ENCODE results near the gene TMC3. TPM values are rescaled to one million over a fixed set of nuclear protein-coding genes. Genes with fewer than 3 reads are reported as not detected.

TMC3 gene
- total and polyA plus RNA-seq, 7 donors = not detected

GRCh38 chr15:81301385-81301784 is 72.6 kb downstream of the TMC3 start:
- Histone ChIP-seq H3K27ac (no peak overlapping the region), H3K4me1 (no peaks in the 10 kb centered on the region), H3K27me3 (ENCODE audit: insufficient read depth in 3 of 3, low read length in 2 of 3) (no peaks in the 10 kb centered on the region), H3K36me3 (ENCODE audit: insufficient read depth in 1 of 2, low read depth in 1 of 2) (peaks cover 0 to 6% of the 10 kb centered on the region in 2 donors), H3K9me3 (no peaks in the 10 kb centered on the region), H3K4me3 (no peak overlapping the region)
- ATAC-seq (no peak), DNase-seq (no peak)
- 91 to 95% (median 94%) methylated on average over 4 of the region's 4 CpGs for WGBS, 3 donors
- intact Hi-C loops (cut with DNase I) = no loop called here
- TF ChIP-seq, protein P1, sequence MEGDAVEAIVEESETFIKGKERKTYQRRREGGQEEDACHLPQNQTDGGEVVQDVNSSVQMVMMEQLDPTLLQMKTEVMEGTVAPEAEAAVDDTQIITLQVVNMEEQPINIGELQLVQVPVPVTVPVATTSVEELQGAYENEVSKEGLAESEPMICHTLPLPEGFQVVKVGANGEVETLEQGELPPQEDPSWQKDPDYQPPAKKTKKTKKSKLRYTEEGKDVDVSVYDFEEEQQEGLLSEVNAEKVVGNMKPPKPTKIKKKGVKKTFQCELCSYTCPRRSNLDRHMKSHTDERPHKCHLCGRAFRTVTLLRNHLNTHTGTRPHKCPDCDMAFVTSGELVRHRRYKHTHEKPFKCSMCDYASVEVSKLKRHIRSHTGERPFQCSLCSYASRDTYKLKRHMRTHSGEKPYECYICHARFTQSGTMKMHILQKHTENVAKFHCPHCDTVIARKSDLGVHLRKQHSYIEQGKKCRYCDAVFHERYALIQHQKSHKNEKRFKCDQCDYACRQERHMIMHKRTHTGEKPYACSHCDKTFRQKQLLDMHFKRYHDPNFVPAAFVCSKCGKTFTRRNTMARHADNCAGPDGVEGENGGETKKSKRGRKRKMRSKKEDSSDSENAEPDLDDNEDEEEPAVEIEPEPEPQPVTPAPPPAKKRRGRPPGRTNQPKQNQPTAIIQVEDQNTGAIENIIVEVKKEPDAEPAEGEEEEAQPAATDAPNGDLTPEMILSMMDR (IDR thresholded peaks at IDR 0.05) = no peak

DNA sequence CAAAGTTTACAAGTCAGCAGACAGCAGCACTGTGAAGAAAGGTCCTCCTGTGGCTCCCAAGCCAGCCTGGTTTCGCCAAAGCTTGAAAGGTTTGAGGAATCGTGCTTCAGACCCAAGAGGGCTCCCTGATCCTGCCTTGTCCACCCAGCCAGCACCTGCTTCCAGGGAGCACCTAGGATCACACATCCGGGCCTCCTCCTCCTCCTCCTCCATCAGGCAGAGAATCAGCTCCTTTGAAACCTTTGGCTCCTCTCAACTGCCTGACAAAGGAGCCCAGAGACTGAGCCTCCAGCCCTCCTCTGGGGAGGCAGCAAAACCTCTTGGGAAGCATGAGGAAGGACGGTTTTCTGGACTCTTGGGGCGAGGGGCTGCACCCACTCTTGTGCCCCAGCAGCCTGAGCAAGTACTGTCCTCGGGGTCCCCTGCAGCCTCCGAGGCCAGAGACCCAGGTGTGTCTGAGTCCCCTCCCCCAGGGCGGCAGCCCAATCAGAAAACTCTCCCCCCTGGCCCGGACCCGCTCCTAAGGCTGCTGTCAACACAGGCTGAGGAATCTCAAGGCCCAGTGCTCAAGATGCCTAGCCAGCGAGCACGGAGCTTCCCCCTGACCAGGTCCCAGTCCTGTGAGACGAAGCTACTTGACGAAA is 74.3 kb downstream of the TMC3 start:
- H3K4me1 ChIP-seq = no peaks in the 10 kb centered on the region
- 81 to 83% (median 82%) methylated on average over 14 of the region's 14 CpGs for WGBS, 3 donors
- no peak for DNase-seq
- intact Hi-C loops (cut with DNase I) = no loop called here
- no peak overlapping the region for H3K27ac ChIP-seq
- ATAC-seq = no peak
- peak overlapping the region; percentile 22 for H3K4me3 ChIP-seq
- H3K27me3 ChIP-seq (ENCODE audit: insufficient read depth in 3 of 3, low read length in 2 of 3) = no peaks in the 10 kb centered on the region
- no peaks in the 10 kb centered on the region for H3K9me3 ChIP-seq
- TF ChIP-seq, protein P1 (IDR thresholded peaks at IDR 0.05) = no peak
- H3K36me3 ChIP-seq (ENCODE audit: insufficient read depth in 1 of 2, low read depth in 1 of 2) = no peaks in the 10 kb centered on the region

DNA sequence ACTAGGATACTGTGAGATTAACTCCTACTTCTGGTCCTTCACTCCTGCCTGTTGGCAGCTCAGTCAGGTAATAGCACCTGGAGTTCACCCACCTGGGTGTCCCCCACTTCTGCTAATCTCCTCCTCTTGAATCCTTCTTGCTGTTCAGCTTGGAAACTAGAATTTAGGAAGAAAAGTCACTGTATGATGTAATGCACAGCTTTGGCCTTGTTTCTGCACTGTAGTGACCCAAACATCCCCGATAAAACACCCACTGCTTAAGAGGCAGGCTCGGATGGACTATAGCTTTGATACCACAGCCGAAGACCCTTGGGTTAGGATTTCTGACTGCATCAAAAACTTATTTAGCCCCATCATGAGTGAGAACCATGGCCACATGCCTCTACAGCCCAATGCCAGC is 74.9 kb downstream of the TMC3 start:
- intact Hi-C loops (cut with DNase I) = no loop called here
- TF ChIP-seq, protein P1 (IDR thresholded peaks at IDR 0.05) = no peak
- ATAC-seq = no peak
- H3K4me3 ChIP-seq = no peak overlapping the region
- no peak overlapping the region for H3K27ac ChIP-seq
- no peak for DNase-seq
- H3K27me3 ChIP-seq (ENCODE audit: insufficient read depth in 3 of 3, low read length in 2 of 3) = no peaks in the 10 kb centered on the region
- 84 to 91% (median 90%) methylated on average over 3 of the region's 3 CpGs for WGBS, 3 donors
- H3K36me3 ChIP-seq (ENCODE audit: insufficient read depth in 1 of 2, low read depth in 1 of 2) = no peaks in the 10 kb centered on the region
- H3K4me1 ChIP-seq = no peaks in the 10 kb centered on the region
- no peaks in the 10 kb centered on the region for H3K9me3 ChIP-seq

DNA sequence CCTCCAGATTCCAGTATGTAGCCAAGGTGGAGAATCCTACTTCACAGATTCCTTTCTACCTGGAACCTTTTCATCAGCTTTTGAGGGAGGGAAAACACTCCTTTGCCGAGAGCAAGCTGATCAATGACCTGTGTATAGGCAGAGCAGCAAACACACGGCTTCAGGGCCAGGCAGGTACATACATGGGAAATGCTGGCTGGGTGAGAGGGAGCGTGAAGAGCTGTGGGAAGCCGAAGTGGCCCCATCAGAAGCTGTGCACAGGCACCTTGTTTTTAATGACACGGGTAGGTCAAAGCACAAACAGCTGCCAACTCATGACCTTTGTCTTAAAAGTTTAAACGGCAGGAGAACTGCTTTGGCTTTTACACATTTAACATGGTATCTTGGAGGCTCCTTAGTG is 75.4 kb downstream of the TMC3 start:
- Histone ChIP-seq H3K9me3 (no peaks in the 10 kb centered on the region), H3K4me3 (peak overlapping the region; percentile 49), H3K27me3 (ENCODE audit: insufficient read depth in 3 of 3, low read length in 2 of 3) (no peaks in the 10 kb centered on the region), H3K4me1 (no peaks in the 10 kb centered on the region), H3K27ac (no peak overlapping the region), H3K36me3 (ENCODE audit: insufficient read depth in 1 of 2, low read depth in 1 of 2) (no peaks in the 10 kb centered on the region)
- ATAC-seq (no peak), DNase-seq (no peak)
- intact Hi-C loops (cut with DNase I) = no loop called here
- TF ChIP-seq, protein P1 (IDR thresholded peaks at IDR 0.05) = no peak
- WGBS, 3 donors = 69 to 79% (median 74%) methylated on average over 6 of the region's 6 CpGs
